GM18511 (cell line): ENCODE measurements around the gene CCDC182.

Experiments
- ATAC-seq: cut with Tn5 transposase; IDR thresholded peaks from one replicate; pipeline ENCODE4 v1.9.1; 2021; ENCODE audit warnings: mild to moderate bottlenecking, moderate library complexity; ENCODE audit not compliant: unreplicated experiment

The CCDC182 gene

DNA sequence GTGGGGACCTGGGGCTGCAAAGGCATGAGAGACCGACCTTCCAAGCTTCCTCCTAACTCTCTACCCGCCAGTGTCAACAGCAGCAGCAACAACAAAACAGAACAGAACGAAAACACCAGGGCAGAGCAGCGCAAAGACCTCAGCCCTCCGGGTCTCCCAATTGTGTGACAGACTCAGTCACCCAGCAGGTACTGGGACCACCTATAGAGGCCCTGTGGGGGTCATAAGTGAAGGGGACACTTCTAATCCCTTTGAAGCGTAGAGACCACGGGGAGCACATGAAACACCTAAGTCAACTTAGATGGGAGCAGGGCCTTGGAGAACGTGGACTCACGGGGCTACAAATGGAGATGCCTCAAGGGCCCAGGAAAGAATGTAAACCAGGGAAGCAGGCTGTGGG lies 12.6 kb upstream of the CCDC182 start:
- no peak for ATAC-seq

- ATAC-seq = no peak
These were observed 11.9 kb upstream of the CCDC182 start for GRCh38 chr17:57756951-57757350.

GRCh38 chr17:57755480-57756070 lies 10.5 kb upstream of the CCDC182 start:
- ATAC-seq = no peak

DNA sequence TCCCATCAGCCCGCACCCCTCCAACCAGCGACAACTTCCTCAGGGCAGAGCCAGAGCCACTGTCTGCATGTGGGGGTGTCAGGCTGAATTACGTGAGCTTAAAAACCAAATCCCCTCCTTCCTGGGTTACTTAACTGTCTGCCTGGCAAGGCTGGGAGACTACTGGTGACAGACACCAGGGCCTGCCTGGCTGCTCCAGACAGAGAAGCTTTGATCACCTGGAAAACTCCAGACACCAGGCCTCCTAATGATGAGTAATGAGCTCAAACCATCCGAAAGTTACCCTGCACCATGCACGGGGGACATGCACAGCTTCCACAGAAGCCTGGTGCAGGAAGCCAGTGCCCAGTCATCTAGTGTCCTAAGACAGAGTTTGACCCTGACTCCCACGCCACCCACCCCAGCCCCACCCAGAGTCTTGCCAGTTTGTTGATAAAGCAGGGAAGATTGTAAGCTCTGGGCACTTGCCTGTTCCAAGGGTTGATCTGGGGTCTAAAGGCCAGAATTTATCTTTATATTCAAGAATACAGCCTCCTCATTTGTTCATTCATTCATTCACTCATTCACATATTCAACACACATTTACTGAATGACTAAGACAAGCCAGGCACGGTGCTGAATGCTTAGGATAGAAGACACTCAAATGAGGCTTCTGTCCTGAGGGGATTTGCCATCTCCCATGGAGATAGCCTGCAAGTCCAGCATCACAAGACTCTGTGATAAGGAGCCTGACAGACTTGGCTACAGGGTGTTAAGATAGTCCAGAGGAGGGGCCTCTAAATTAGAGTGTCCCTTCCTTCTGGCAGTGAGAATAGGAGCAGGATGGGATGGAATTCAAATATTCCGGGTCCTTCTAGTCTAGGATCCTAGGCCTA lies 7.2 kb upstream of the CCDC182 start:
- ATAC-seq = no peak

- ATAC-seq = no peak
These were observed 6.4 kb upstream of the CCDC182 start for GRCh38 chr17:57751348-57751971.

GRCh38 chr17:57750895-57751294 lies 5.8 kb upstream of the CCDC182 start:
- no peak for ATAC-seq

GRCh38 chr17:57750109-57750871 lies 5.2 kb upstream of the CCDC182 start:
- ATAC-seq = no peak

DNA sequence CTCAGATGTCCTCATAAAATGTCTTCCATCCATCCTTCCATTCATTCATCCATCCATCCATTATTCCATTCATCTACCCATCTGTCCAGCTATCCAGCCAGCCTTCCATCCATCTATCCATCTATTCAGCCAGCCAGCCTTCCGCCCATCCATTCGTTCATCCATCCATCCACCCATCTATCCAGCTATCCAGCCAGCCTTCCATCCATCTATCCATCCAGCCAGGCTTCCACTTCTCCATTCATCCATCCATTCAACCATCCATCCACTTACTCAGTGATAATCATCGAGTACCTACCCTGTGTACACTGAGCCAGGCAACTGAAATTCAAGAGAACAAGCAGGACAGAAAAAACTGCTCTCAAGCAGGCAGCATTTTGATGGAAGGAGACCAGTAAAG lies 4.6 kb upstream of the CCDC182 start:
- no peak for ATAC-seq

DNA sequence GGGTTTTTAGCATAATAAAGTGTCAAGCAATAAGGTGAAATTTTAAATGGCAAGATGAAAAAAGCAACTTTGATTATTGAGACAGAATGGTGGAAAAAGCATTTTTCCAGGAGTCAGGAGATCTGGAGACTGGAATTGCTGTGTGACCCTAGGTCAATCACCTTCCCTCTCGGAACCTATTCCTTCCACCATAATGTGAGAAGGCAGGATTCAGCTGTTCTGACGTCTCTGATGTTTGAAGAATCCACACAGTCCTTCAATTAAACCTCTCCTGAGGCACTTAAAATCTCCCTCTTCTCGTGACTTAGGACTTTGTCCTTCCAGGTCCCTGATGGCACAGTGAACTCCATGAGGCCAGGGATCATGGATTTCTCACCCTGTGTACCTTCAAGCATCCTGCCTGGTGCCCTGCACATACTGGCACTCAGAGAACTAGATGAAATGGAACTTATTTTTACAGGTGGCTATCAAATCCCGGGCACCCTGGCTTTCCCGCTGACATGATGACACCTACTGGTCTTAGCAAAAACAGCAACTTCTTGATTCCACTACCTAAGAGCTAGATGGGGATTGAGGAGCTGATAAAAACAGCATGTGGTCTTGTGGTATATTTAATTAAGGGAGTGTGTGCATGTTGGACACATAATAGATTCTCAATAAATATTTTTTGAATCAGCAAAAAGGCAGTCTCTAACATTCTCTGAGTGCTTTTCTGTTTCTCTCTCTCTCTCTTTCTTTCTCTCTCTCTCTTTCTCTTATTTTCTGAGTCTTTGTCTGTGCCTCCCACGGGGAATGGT lies 2.3 kb upstream of the CCDC182 start:
- ATAC-seq = peak; percentile 55

- no peak for ATAC-seq
These were observed 1.1 kb upstream of the CCDC182 start for GRCh38 chr17:57746221-57746620.

DNA sequence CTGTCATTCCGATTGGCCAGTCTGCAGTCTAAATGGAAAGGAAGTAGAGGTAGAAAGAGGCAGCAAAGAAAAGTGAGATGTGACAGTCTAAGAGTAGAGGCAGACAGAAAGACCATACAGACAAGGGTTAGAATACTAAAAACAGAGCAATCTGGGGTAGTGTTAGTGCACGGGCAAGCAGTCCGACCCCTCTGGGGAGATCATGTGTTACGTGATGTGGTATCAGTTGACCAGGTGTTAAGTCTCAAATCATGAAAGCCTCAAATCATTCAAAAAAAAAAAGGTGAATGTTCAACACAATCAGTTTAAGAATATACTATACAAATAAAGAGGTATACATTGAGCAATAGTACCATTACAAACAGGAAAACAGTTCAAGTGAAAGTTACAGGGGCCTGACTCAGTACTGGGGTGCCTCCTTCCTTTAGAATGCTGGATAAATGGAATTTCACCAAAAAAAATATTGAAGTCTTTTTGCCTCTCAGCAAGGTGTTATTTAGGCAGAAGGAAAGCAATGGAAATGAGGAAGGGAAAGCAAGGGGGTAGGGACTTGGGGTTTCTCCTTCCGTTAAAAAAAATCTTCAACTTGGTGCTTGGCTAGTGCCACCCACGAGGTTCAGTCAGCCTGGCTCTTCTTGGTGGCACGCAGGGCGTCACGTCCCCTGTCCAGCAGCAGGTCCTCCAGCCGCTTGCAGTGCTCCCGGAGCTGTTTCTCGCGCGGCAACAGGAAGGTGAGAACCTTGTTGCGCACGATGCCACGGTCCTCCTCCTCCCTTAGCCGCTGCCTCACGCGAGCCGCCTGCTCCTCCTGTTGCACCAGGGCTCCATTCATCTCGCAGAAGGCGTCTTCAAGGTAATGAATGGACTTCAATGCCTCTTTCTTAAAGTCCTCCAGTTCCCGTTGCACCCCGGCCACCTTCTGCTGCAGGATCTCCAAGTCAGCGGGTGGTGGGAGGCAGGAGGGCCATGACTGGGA lies 616 bp downstream of the CCDC182 start:
- no peak for ATAC-seq

DNA sequence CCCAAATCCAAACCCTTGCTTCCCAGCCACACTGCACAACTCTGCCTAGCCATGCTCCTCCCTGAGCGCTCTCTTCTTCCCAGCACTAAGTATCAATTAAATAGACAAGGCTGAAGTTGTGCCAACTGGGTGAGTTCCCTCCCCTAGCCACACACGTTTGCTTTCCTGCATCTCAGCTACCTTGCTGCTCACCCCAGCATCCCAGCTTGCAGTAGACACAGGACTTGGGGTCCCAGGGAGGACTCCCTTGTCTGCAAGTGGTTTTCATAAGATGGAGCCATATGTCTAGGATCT lies 4.9 kb downstream of the CCDC182 start:
- no peak for ATAC-seq

GRCh38 chr17:57739402-57740234 lies 5.5 kb downstream of the CCDC182 start:
- peak; percentile 58 for ATAC-seq

GRCh38 chr17:57737450-57737849 lies 7.6 kb downstream of the CCDC182 start:
- ATAC-seq = no peak

GRCh38 chr17:57735707-57736106 lies 9.4 kb downstream of the CCDC182 start:
- ATAC-seq = no peak

DNA sequence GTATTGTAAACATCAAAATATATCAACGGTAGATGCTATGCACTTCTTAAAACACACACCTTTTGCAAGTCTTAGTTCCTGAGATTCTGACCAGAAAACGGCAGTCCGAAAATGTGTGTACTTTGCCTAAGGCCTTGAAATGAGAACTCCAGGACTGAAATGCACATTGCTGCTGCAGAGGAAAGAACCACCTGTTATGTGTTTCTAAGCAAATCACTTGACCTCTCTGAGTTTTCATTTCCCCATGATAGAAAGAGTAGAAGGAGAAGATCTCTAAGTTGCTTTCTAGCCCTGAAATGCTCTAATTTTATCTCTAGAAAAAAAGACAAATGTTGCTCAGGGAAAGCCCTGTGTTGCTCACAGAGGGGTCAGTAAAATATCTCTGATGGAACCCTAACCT lies 9.9 kb downstream of the CCDC182 start:
- no peak for ATAC-seq

DNA sequence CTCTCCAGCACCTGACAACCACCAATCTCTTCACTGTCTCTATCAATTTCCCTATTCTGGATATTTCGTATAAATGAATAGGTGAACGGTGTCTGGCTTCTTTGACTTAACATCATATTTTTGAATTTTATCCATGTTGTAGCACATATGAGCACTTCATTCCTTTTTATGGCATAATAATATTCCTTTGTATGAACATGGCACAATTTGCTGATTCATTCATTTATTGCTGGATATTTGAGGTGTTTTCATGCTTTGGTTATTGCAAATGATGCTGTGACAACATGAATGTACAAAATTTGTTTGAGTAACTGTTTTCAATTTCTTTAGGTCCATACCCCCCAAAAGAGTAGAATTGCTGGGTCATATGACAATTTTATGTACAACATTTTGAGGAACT lies 12.0 kb downstream of the CCDC182 start:
- no peak for ATAC-seq

- ATAC-seq = no peak
These were observed 13.0 kb downstream of the CCDC182 start for GRCh38 chr17:57732062-57732461.
